IMR-90 (cell line): ENCODE data around the gene BFAR.

Experiments
- CEBPB ChIP-seq: IDR thresholded peaks from 2 replicates; pipeline ENCODE4 v1.6.1; 2012; ENCODE audit warnings: low read depth, low read length, improper control_type of control experiment
- NFE2L2 ChIP-seq: fragments of 150-350 bp; IDR thresholded peaks from 2 replicates; pipeline ENCODE4 v1.6.1; 2016; ENCODE audit warnings: low read depth, mild to moderate bottlenecking, low read length
- POLR2A ChIP-seq: IDR thresholded peaks from 2 replicates; pipeline ENCODE4 v1.6.1; 2012; ENCODE audit warnings: mild to moderate bottlenecking, low read depth, low read length
- RCOR1 ChIP-seq: IDR thresholded peaks from 2 replicates; pipeline ENCODE4 v1.6.1; 2012; ENCODE audit warnings: mild to moderate bottlenecking, low read length, improper control_type of control experiment; ENCODE audit not compliant: insufficient replicate concordance
- SMC3 ChIP-seq: fragments of 150-350 bp; IDR thresholded peaks from 2 replicates; pipeline ENCODE4 v1.6.1; 2016; ENCODE audit warnings: low read depth, mild to moderate bottlenecking, antibody characterized with exemption, low read length, moderate library complexity
- TF ChIP-seq, protein P1 (sequence below): conservative IDR thresholded peaks from 2 replicates; pipeline ENCODE4 v1.5.1; 2012; ENCODE audit warnings: mild to moderate bottlenecking, low read depth, low read length, improper control_type of control experiment

DNA sequence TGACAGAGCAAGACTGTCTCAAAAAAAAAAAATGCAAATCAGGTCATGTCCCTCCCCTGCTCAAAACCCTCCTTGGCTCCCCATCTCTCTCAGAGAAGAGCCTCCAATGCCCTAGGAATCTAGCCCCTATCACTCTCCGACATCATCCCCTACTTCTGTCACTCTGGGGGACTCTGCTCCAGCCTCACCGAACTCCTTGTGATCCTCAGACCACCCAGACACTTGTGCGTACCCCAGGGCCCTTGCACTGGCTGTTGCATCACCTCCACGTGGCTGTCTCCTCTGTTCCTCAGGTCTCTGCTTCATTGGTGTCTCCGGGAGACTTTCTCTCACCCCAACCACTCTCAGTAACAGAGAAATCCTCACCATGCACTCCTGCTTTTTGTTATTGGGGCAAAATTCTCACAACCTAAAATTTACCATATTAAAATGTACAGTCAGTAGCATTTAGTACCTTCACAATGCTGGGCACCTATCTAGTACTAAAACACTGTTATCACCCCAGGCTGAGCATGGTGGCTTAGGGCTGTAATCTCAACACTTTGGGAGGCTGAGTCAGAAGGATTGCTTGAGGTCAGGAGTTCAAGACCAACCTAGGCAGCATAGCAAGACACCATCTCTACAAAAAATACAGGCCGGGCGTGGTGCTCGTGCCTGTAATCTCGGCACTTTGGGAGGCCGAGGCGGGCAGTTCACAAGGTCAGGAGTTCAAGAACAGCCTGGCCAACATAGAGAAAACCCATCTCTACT, 46.2 kb downstream of the BFAR start:
- TF ChIP-seq, protein P1, sequence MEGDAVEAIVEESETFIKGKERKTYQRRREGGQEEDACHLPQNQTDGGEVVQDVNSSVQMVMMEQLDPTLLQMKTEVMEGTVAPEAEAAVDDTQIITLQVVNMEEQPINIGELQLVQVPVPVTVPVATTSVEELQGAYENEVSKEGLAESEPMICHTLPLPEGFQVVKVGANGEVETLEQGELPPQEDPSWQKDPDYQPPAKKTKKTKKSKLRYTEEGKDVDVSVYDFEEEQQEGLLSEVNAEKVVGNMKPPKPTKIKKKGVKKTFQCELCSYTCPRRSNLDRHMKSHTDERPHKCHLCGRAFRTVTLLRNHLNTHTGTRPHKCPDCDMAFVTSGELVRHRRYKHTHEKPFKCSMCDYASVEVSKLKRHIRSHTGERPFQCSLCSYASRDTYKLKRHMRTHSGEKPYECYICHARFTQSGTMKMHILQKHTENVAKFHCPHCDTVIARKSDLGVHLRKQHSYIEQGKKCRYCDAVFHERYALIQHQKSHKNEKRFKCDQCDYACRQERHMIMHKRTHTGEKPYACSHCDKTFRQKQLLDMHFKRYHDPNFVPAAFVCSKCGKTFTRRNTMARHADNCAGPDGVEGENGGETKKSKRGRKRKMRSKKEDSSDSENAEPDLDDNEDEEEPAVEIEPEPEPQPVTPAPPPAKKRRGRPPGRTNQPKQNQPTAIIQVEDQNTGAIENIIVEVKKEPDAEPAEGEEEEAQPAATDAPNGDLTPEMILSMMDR, result no peak
- no peak for TF ChIP-seq POLR2A
- TF ChIP-seq CEBPB, result no peak
- no peak for TF ChIP-seq SMC3
- TF ChIP-seq RCOR1, result no peak
- TF ChIP-seq NFE2L2, result no peak
